Activated naive CD8-positive, alpha-beta T cell treated with anti-CD3 and anti-CD28 coated beads for 36 hours (primary cell): ENCODE results near the gene FKBP10. TPM values are rescaled to one million over a fixed set of nuclear protein-coding genes. Genes with fewer than 3 reads are reported as not detected.
"Not testable (repeated sequence)": the region's sequence is repeated elsewhere in the genome, so short reads cannot be mapped to it uniquely, and the experiment has no call there.

ENCODE experiments used
- DNase-seq: peaks from one replicate; pipeline ENCODE4 v3.0.0; 2021
- H3K27ac Mint-ChIP-seq: one replicate; pipeline ENCODE4 v1.8.0; 2022; ENCODE audit warnings: mild to moderate bottlenecking, moderate library complexity, mixed read lengths
- H3K27me3 Mint-ChIP-seq: one replicate; pipeline ENCODE4 v1.8.0; 2022; ENCODE audit warnings: mild to moderate bottlenecking, mixed read lengths
- H3K36me3 Mint-ChIP-seq: one replicate; pipeline ENCODE4 v1.8.0; 2021; ENCODE audit warnings: mild to moderate bottlenecking, mixed read lengths
- H3K4me1 Mint-ChIP-seq: one replicate; pipeline ENCODE4 v1.8.0; 2021; ENCODE audit warnings: mixed read lengths
- H3K4me3 Mint-ChIP-seq: one replicate; pipeline ENCODE4 v1.8.0; 2022; ENCODE audit warnings: mild to moderate bottlenecking, moderate library complexity, mixed read lengths
- H3K9me3 Mint-ChIP-seq: one replicate; pipeline ENCODE4 v1.8.0; 2022; ENCODE audit warnings: mixed read lengths
- total RNA-seq, 2 experiments: library from RNA; stranded (reverse); gene quantifications; one replicate each; pipeline ENCODE4 v1.2.3, GENCODE V29; 2021

FKBP10 gene
- total RNA-seq, 2 experiments from 2014 or later, result 0.48 to 0.89 TPM

DNA sequence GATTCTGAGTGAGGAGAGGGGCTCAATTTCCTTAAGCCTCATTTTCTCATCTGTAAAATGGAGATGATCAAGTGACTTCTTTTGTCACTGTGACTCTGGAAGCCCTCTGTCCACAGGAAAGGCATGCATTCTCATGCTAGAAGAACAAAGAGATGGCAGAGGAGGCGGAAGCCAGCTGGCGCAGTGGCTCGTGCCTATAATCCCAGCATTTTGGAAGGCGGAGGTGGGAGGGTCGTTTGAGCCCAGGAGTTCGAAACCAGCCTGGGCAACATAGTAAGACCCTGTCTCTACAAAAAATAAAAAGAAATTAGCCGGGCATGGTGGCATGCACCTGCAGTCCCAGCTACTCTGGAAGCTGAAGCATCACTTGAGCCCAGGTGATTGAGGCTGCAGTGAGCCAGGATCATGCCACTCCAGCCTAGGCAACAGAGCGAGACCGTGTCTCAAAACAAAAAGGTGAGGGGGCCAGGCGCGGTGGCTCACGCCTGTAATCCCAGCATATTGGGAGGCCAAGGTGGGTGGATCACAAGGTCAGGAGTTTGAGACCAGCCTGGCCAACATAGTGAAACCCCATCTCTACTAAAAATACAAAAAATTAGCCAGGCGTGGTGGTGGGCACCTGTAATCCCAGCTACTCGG, 36.4 kb upstream of the FKBP10 start:
- H3K27me3 Mint-ChIP-seq, H3K4me1 Mint-ChIP-seq, H3K4me3 Mint-ChIP-seq, H3K36me3 Mint-ChIP-seq, DNase-seq, H3K27ac Mint-ChIP-seq, H3K9me3 Mint-ChIP-seq: not testable (repeated sequence)

DNA sequence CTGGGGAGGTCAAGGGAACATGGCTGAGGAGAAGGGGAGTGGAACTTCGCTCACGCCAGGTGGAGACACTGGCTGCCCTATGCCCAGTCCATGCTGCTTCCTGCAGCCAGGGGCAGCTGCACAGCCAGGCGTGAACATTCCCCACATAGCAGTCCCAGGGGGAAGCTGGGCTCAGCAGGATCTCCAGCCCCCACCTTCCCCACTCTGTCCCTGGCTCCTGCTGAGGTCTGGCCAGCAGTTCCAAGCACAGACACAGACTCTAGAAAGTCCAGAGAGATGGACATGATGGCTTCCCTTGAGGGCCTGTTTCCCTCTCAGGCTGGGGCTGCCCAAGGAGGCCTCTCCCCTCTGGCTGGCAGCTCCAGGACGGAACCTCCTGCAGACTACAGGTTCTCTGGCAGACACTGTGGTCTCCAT, 35.6 kb upstream of the FKBP10 start:
- peaks cover 5% of the 10 kb centered on the region for H3K27me3 Mint-ChIP-seq
- H3K27ac Mint-ChIP-seq, result no peak overlapping the region
- no peak for DNase-seq
- H3K9me3 Mint-ChIP-seq, result no peaks in the 10 kb centered on the region
- H3K4me3 Mint-ChIP-seq, result no peak overlapping the region
- no peaks in the 10 kb centered on the region for H3K36me3 Mint-ChIP-seq
- no peaks in the 10 kb centered on the region for H3K4me1 Mint-ChIP-seq

DNA sequence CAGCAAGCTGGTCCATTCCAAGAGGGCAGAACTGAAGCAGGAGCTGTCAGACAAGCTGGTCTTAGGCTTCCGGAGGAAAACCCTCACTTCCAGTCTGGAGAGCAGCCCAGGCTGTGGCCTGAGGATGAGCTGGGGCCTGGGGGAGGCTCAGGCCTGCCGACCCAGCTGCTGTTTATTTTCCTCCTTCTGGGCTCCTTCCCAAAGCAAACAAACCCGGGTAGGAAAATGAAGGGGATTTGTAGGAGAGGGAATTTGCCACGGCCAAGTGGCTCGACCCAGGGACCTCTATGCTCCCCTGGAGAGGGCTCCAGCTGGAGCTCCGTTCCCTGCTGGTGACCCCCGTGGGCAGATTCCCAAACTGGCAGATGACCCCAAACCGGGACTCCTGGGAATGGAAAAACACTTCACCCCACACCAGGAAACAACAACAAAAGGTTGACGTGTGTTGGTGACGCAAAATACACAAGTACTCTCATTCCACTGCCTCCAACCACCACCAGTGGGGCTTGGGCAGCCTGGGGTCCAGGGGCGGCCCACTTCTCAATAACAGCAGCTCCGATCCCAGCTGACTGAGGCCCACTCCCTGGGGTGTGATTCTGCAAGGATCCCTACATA, 35.1 kb upstream of the FKBP10 start:
- Mint-ChIP-seq H3K27me3 (peaks cover 5% of the 10 kb centered on the region), H3K4me3 (no peak overlapping the region), H3K36me3 (no peaks in the 10 kb centered on the region), H3K4me1 (no peaks in the 10 kb centered on the region), H3K27ac (no peak overlapping the region), H3K9me3 (no peaks in the 10 kb centered on the region)
- DNase-seq, result no peak

DNA sequence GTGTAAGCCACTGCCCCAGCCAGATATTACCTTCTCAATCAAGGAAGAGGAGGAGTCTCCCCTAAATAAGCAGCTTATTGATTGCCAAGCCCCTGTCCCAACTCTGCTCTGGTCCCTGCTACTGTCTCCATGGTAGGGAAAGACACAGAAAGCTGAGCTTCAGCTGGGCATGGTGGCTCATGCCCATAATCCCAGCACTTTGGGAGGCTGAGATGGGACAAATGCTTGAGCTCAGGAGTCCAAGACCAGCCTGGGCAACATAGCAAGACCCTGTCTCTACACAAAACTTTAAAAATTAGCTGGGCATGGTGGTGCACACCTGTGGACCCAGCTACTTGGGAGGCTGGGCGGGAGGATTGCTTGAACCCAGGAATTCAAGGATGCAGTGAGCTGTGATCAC, 32.9 kb upstream of the FKBP10 start:
- Mint-ChIP-seq H3K27ac (no peak overlapping the region), H3K4me3 (no peak overlapping the region), H3K36me3 (no peaks in the 10 kb centered on the region), H3K4me1 (peaks cover 4% of the 10 kb centered on the region), H3K9me3 (no peaks in the 10 kb centered on the region), H3K27me3 (peaks cover 19% of the 10 kb centered on the region)
- no peak for DNase-seq

DNA sequence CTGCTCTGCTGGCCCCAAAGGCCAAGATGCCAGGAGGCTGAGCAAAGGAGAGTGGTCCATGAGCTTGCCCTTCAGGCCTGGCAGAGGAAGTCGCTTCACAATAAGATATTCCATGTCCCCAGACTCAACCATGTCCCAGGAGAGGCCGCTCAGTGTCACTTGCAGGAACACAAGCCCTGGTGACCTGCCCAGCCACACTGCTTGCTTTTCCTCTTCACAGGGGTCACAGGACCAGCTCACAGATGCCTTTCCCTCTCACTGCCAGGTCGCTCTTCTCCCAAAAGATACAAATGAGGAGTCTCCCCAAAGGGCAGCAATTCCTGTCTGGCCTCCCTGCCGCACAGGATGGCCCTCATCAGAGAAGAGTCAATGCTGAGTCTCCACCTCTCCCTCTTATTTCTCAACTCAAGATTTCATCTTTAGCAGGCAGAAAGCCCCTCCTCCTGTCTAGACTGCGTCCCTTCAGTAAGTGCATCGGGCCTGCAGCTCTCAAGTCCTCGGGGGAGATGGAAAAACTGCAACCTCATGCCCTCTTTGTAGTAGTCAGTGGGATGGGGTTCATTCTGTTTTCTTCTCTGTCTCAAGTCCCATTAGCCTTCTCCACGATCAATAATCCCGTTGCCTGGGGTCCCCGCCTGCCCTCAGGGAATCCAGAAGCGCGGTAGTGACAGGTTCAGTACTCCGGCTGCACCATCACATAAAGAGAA, 31.2 kb upstream of the FKBP10 start:
- Mint-ChIP-seq H3K4me1 (peaks cover 8% of the 10 kb centered on the region), H3K27ac (no peak overlapping the region), H3K9me3 (no peaks in the 10 kb centered on the region), H3K36me3 (no peaks in the 10 kb centered on the region), H3K4me3 (no peak overlapping the region), H3K27me3 (peaks cover 26% of the 10 kb centered on the region)
- DNase-seq, result no peak

DNA sequence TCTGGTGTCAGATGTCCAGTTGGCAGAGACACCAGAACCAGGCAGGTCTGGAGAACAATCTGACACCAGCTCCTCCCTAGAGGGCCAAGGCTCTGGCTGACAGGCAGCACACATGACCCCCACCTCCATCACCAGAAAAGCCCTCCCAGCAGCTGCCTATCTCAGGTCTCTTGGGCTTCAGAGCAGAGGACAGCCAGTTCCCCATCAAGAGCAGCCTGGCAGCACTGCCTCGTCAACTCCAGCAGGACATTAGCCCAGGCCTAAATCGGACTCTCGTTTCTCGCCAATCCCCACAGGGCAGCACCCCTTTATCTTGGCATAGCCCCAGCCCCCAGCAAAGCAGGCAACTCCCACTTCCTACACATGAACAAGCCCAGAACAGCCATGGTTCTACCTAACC, 30.7 kb upstream of the FKBP10 start:
- H3K27me3 Mint-ChIP-seq, result peaks cover 31% of the 10 kb centered on the region
- DNase-seq, result no peak
- H3K27ac Mint-ChIP-seq, result no peak overlapping the region
- no peaks in the 10 kb centered on the region for H3K36me3 Mint-ChIP-seq
- no peaks in the 10 kb centered on the region for H3K9me3 Mint-ChIP-seq
- H3K4me1 Mint-ChIP-seq, result peaks cover 12% of the 10 kb centered on the region
- no peak overlapping the region for H3K4me3 Mint-ChIP-seq

DNA sequence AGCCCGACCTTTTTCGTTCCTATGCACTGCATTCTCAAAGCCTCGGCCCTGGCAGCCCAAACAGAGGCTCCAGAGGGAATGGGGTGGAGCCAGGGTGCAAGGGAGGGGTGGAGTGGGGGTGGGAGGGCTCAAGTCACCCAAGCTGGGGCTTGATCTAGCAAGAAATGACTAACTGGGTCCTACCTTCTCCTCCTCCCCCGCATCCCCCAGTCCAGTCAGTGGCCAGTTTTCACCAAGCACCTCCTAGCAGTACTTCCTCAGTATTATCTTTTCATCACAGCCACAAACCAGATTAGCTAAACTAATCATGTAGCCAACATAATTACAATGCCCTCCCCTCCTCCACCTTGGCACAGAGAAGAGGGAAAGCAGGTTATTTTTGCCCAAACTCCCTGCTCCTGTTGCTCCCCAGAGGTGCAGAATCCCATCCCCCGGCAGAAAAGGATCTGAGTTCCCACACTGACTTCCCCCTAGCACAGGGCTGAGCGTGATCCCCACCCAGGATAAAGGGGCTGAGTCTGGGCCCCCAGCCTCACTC, 28.5 kb upstream of the FKBP10 start:
- H3K27ac Mint-ChIP-seq, result no peak overlapping the region
- no peak overlapping the region for H3K4me3 Mint-ChIP-seq
- H3K4me1 Mint-ChIP-seq, result peaks cover 28% of the 10 kb centered on the region
- no peaks in the 10 kb centered on the region for H3K36me3 Mint-ChIP-seq
- no peak for DNase-seq
- no peaks in the 10 kb centered on the region for H3K9me3 Mint-ChIP-seq
- peaks cover 35% of the 10 kb centered on the region for H3K27me3 Mint-ChIP-seq

DNA sequence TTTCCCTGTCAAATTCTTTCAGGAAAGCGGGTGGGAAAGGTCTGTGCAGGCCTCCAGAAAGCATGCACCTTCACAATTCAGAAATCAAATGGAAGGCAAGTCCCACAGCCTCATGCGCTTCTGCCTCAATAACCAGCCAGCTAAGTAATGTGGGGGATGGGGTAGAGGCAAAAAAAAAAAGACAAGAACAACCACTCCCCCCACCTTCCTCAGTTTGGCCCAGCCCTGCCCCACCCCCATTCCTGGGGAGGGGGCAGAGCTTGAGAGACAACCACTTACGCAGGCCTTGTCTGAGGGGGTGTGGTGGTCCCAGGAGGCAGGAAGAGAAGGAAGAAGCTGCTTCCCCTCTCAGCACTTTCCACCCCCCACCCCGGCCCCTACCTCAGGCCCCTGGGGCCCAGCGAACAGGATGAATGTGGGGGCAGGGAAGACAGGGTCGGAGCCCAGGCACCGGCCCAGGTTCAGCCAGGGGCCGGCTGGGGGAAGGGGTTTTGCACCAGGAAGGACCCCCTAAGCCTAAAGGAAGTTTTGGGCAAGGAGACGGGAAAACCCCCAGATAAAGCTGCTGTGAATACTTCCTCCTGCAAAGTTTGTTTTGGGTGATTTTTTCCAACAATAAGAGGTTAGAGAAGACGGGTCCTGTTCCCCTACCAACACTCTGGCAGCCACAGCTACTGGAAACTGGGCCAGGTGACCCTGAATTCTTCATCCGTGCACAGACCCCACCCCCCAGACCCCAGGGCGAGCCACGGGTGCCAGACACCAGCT, 27.5 kb upstream of the FKBP10 start:
- Mint-ChIP-seq H3K4me1 (peaks cover 29% of the 10 kb centered on the region), H3K4me3 (peak overlapping the region; percentile 22), H3K27ac (no peak overlapping the region), H3K9me3 (no peaks in the 10 kb centered on the region), H3K27me3 (peaks cover 39% of the 10 kb centered on the region), H3K36me3 (no peaks in the 10 kb centered on the region)
- no peak for DNase-seq

DNA sequence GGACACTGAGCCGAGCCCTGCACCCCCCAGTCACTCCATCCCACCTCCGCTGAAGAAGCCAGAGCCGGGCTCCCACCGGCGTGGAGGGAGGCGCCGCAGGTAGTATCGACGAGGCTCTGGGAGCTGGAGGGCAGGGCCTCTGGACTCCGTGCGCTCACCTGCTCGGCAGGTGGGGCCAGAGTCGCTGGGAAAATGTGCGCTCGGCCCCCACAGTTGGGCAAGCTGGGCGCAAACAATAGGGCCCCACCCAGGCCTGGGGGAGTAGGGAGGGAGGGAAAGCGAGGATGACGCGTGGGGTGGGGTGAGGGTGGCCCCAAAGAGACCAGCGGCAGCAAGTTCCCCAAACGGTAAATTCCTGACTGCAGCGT, 27.0 kb upstream of the FKBP10 start:
- H3K27ac Mint-ChIP-seq, result no peak overlapping the region
- H3K4me1 Mint-ChIP-seq, result peaks cover 29% of the 10 kb centered on the region
- no peaks in the 10 kb centered on the region for H3K9me3 Mint-ChIP-seq
- peak overlapping the region; percentile 22 for H3K4me3 Mint-ChIP-seq
- no peaks in the 10 kb centered on the region for H3K36me3 Mint-ChIP-seq
- DNase-seq, result no peak
- H3K27me3 Mint-ChIP-seq, result peaks cover 39% of the 10 kb centered on the region

DNA sequence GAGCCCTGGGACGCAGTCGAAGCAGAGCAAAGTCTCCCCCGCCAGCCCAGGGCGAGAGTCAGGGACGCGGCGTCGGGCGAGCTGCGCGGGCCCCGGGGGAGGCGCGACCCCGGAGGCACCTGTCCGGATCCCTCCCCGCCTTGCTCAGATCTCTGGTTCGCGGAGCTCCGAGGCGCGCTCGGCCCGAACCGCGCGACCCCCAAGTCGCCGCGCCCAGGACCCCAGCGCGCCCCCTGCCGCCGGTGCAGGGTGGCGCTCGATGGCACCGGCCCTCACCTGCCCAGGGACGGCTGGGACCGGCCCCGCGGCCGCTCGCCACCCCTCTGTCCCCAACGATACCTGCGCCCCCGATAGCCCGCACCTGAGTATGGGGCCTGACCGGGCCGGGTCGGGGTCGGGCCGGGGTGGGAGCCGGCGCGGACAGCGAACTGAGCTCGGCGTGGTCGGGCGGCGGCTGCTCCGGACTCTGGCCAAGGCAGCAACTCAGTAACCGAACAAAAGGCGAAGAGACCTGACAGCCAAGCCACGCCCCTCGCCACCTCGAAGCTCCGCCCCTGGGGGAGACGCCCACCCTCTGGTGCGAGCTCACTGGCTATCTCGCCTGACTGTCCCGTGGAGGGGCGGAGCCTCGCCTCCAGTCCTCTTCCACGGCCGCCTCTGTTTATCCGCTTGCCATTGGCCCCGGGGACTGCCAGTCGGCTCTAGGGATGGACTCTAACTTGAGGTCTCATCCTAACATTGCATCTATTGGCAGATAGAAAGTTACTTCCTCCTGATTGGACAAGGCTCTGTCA, 26.4 kb upstream of the FKBP10 start, which contains the start of gene JUP:
Gene JUP, minus strand, starts transcription at position 485 of the 794 bp plus-strand sequence. CDS start 14,857 bp downstream, outside the sequence.
- no peaks in the 10 kb centered on the region for H3K36me3 Mint-ChIP-seq
- H3K27ac Mint-ChIP-seq, result no peak within 1 kb of the TSS
- no peaks in the 10 kb centered on the region for H3K9me3 Mint-ChIP-seq
- peaks cover 36% of the 10 kb centered on the region for H3K27me3 Mint-ChIP-seq
- peaks cover 29% of the 10 kb centered on the region for H3K4me1 Mint-ChIP-seq
- DNase-seq, result peak; percentile 93
- H3K4me3 Mint-ChIP-seq, result peak within 1 kb of the TSS; percentile 45

DNA sequence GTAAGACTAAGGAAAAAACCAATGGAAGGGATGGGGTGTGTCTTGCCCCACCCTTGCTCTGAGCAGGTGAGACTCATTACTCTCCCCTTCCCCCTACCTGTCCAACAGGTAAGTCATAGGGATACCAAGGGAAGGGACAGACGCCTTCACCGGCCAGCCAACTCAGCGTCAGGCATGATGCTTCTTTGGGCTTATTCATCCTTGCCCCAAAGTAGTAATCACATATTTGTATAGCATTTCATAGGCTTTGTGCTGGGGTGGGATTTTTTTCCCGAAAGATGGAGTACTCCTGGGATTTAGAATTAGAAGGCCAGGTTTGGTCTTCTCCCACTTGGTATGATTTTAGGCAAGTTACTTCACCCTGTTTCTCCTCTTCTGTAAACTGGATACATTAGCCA, 25.8 kb upstream of the FKBP10 start:
- Mint-ChIP-seq H3K4me3 (peak overlapping the region; percentile 45), H3K9me3 (no peaks in the 10 kb centered on the region), H3K27me3 (peaks cover 35% of the 10 kb centered on the region), H3K27ac (no peak overlapping the region), H3K4me1 (peaks cover 29% of the 10 kb centered on the region), H3K36me3 (no peaks in the 10 kb centered on the region)
- DNase-seq, result no peak

DNA sequence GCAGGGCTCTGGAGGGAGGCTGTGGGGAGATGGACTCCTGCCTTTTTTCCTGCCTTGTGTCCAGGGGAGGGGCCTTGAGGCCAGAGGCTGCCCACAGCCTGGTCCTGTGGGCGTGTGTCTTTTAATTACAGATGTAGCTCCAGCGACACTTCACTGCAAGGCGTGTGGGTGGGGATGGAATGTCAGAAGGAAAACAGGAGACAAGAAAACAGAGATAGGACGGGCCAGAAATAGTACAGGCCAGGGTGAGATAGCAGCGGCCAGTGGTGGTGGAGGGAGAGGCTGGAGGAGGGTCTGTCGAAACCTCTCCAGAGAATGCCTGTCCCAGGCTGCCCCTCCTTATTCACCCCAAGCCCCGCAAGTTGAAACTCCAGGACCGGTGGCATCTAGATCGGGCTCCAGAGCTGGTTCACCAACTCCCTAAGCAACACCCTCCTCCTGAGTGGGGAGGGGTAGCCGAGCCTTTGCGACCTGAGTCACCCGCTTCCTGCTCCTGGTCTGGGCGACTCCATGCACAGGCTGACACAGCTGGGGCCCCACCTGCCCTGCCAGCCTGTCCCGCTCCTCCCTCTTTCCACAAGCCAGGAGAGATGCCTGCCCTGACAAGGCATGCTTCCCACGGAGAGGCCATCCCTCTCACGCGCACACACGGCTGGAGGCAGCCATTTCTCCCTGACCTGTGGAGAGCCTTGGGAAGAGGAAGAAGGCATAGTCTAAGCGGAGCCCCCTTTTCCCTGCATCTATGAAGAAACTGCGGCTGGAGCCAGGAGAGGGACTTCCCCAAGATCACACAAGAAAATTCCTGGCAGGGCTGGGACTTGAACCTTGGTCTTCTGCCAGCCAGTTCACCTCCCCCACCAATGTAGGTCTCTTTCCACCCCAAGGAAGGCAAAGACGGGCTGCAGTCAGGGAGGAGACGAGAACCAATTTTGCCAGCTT, 19.7 kb upstream of the FKBP10 start:
- H3K4me1 Mint-ChIP-seq, result peaks cover 11% of the 10 kb centered on the region
- H3K4me3 Mint-ChIP-seq, result no peak overlapping the region
- H3K36me3 Mint-ChIP-seq, result no peaks in the 10 kb centered on the region
- peaks cover 5% of the 10 kb centered on the region for H3K27me3 Mint-ChIP-seq
- no peaks in the 10 kb centered on the region for H3K9me3 Mint-ChIP-seq
- no peak for DNase-seq
- H3K27ac Mint-ChIP-seq, result no peak overlapping the region

DNA sequence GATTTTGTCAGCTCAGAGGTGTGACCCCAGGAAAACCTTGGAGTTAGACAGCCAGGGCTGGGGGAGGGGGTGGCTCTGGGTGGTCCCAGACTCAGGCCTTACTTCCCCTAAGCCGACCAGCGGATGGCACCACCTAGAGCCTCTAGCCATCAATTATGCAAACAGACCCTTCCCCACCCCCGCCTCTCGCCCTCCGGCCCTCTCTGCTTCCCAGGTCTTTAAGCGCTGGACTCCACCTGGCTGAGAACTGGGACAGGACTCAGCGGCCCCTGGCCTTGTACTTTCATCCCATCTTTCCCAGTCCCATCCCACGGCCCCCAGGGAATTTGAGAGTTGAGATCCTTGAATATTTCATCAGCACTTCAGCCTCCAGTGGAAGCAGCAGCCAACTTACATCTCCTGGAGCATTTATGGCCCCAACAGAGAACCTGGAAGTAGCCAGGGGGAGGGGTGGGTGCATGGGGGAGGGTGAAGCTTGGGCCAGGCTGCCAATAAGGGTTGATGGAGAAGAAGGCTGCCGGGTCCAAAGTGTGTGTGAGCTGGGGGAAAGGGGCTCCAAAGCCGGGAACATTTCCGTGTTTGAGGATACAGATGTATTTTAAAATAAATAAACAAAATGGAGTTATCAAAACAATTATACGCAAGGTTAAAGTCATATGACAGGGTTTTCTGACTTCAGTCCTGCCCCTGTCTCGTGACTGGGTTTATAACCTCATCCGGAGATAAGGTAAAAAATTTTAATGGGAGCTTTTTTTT, 18.8 kb upstream of the FKBP10 start:
- H3K36me3 Mint-ChIP-seq, result no peaks in the 10 kb centered on the region
- no peak for DNase-seq
- peaks cover 5% of the 10 kb centered on the region for H3K27me3 Mint-ChIP-seq
- no peaks in the 10 kb centered on the region for H3K9me3 Mint-ChIP-seq
- peaks cover 3% of the 10 kb centered on the region for H3K4me1 Mint-ChIP-seq
- H3K27ac Mint-ChIP-seq, result no peak overlapping the region
- H3K4me3 Mint-ChIP-seq, result no peak overlapping the region
